Femur (tissue), 1 donor: ENCODE results near the gene TUBA1C.
"Not testable (repeated sequence)": the region's sequence is repeated elsewhere in the genome, so short reads cannot be mapped to it uniquely, and the experiment has no call there.

Experiments used
- DNase-seq: peaks from one replicate; pipeline ENCODE4 v3.0.0-alpha.2; 2017

Gene TUBA1C

DNA sequence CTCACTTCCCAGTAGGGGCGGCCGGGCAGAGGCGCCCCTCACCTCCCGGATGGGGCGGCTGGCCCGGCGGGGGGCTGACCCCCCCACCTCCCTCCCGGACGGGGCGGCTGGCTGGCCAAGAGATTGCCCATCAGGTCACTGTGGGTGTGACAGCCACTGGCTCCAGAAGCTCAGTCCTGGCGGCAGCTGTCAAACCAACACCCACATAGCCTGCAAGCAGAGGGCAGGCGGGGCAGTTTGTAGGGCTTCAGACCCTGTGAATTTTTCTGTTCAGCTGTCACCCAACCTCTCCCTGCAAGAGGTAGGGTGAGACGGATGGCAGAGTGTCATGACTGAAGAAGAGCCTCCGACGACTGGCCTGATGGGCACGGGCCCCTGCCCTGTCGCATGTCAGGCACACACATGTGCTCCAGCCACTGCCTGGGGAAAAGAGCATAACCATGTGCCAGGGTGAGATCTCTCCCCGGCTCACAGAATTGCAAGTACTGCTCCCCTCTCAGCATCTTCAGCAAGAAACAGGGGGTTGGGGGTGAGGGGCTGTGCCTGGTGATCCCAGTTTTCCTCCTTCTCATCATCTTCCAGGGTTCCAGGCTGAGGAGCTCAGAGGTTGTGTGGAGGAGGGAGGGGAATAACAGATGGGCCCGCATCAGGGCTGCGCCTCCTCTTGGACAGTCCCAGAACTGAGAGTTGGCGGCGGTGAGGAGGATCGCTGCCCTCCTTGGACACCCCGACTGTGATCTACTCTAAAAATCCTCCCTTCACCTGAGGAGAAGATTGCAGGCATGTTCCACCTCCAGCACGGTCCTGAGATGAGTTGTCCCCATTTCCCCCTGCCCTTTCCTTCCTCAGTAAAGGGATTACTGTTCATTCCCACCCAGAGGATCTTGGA is 18.9 kb downstream of the TUBA1C start:
- DNase-seq, result no peak

DNA sequence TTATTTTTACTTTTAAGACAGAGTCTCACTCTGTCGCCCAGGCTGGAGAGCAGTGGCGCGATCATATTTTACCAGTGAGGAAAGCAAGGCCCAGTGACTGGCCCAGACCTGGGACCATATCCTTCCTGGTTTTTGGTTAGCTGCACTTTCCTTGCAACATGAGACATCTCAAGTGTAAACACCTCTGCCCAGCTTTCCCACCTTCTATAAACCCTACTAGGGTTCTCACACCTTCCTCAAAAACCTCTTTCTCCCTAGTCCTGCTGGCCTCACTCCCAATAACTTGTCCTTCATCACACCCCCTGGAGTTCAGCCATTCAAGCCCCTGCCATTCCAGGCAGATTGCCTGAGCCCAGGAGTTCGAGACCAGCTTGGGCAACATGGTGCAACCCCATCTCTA is 19.8 kb downstream of the TUBA1C start:
- no peak for DNase-seq

DNA sequence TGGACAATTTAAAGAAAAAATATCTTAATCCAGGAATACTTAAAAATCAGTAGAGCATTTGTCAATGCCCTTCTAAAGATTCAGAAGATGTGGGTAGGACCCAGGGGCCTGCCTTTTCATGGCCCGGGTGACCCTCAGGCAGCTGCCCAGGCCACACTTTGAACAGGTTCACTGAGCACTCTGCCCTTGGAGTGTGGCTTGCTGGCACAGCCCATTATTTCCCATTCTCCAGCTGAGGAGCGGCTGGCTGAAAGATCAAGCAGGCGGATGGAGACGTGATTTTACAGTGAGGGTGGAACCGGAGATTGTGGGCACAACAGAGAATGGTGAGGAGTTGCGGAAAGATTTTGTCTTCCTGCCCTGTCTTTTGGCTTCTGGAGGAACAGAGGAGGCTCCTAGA is 23.0 kb downstream of the TUBA1C start:
- DNase-seq, result no peak

DNA sequence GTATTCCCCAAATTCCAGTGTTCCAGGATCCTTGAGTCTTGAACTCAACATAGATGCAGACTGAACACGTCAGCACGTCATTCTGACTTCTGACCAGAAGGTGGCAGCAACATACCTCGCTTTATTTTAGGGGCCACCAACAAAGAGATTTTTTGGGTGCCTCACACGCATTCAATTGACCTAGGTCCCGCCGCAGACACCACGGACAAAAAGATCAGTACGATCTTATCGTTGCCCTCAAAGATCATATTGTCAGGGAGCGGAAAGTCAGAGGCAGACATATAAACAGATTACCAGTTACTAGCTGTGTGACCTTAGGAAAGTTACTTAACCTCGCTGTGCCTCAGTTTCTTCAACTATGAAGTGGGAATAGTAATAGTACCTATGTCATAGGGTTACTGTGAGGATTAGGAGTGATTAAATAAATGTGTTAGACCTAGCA is 23.6 kb downstream of the TUBA1C start:
- DNase-seq, result peak; percentile 64

- DNase-seq, result no peak
These were observed 24.2 kb downstream of the TUBA1C start for GRCh38 chr12:49288922-49289555.

GRCh38 chr12:49292729-49293055 is 27.8 kb downstream of the TUBA1C start:
- DNase-seq, result no peak

GRCh38 chr12:49293056-49293956 is 28.4 kb downstream of the TUBA1C start:
- peak; percentile 83 for DNase-seq

GRCh38 chr12:49294086-49294803 is 29.4 kb downstream of the TUBA1C start:
- no peak for DNase-seq

GRCh38 chr12:49294804-49295081 is 29.9 kb downstream of the TUBA1C start:
- DNase-seq, result no peak

GRCh38 chr12:49295082-49295936 is 30.4 kb downstream of the TUBA1C start, which contains the start of gene PRPH:
Gene PRPH (plus strand): TSS chr12:49295147. CDS start chr12:49295201, 54 bp downstream.
- DNase-seq, result peak; percentile 35

DNA sequence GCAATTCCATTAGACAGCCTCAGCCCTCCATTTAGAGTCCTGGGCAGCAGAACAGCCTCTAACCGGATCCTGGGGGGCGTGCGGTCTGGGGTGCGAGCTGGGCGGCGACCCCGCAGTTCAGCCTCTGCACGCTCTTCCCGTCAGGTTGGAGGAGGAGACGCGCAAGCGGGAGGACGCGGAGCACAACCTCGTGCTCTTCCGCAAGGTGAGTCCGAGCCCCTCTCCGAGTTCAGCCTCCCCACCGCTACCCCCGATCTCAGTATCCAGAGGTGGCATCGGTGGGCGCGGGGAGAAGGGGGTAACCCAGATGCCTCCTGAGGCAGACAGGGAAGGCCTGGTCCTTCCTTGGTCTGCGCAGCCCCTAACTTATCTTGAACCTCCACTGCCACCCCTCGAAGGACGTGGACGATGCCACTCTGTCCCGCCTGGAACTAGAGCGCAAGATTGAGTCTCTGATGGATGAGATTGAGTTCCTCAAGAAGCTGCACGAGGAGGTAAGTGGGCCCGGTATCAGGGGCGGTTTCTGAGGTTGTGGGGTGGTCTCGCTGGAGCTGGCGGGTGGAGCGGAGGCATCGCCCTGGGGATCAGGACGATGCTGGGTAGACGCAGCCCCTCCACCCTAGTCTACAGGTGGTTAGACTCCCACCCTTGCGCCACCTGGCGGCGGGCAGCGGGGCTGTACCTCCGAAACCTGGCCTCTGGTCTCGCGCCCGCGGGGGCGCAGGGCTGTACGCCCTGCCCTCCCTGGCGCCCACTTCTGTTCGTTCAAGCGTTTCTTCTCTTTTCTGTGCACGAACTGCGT is 31.4 kb downstream of the TUBA1C start:
- peak; percentile 52 for DNase-seq

GRCh38 chr12:49296836-49297694 is 32.2 kb downstream of the TUBA1C start:
- no peak for DNase-seq

- no peak for DNase-seq
These were observed 32.8 kb downstream of the TUBA1C start for GRCh38 chr12:49297695-49298060.

DNA sequence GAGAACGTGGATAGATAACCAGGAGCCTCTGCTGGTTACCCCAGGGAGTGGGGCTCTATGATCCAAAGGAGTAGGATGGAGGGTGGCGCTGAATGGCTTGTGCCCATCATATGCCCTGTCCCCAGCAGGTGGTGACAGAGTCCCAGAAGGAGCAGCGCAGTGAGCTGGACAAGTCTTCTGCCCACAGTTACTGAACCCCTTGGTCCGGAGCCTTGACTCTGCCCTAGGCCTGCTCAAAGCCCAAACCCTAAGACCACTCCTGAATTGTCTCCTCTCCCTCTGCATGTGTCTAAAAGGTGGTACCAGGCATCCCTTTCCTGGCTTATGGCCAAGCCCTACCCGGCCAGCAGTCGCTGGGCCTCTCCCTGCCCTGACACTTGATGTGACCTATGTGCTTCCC is 33.3 kb downstream of the TUBA1C start:
- DNase-seq, result no peak

DNA sequence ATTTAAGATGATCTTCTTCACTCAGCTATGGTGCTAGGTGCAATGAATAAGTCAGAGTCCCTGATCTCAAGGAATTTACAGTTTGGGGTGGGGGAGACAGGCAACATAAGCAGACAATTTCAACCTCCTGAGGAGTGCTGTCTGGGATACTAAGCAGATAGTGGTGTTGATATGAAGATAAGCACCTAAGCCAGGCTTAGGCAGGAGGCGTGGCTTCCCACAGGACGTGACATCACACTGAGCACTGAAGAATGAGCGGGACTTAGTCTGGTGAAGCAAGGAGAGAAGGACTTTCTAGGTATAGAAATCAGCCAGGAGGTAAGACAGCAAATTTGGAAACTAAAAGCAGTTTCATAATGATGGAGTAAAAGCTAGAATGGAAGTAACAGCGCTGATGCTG is 36.9 kb downstream of the TUBA1C start:
- DNase-seq, result no peak

- peak; percentile 40 for DNase-seq
These were observed 39.3 kb downstream of the TUBA1C start for GRCh38 chr12:49304161-49304560.

GRCh38 chr12:49305762-49306510 is 41.1 kb downstream of the TUBA1C start:
- no peak for DNase-seq

GRCh38 chr12:49309386-49309785 is 44.5 kb downstream of the TUBA1C start:
- no peak for DNase-seq

GRCh38 chr12:49310451-49311000 is 45.6 kb downstream of the TUBA1C start:
- DNase-seq, result not testable (repeated sequence)
